Heart right ventricle (tissue), 16 donors: ENCODE data around the gene WHAMM. TPM values are rescaled to one million over a fixed set of nuclear protein-coding genes. Genes with fewer than 3 reads are reported as not detected.
"Not testable (repeated sequence)": the region's sequence is repeated elsewhere in the genome, so short reads cannot be mapped to it uniquely, and the experiment has no call there.

Experiments used
- ATAC-seq, 8 donors: fragments of 200-7000 bp; cut with Tn5 transposase; one replicate each; pipeline ENCODE4 v1.9.1; 2020; ENCODE audit warnings: mild to moderate bottlenecking in 8 of 8, moderate library complexity in 8 of 8, moderate number of reproducible peaks in 1 of 8
- DNase-seq, 2 donors: peaks; one replicate each; pipeline ENCODE4 v3.0.0-alpha.2; 2020
- H3K27ac ChIP-seq, 10 donors: fragments of 200-600 bp; sonication (generic) in 2 of 10; one replicate each; pipeline versions ENCODE4 v1.5.0 to v1.8.0; 2020 to 2022; ENCODE audit warnings: mild to moderate bottlenecking in 3 of 10
- H3K27me3 ChIP-seq, 7 donors: fragments of 200-600 bp; one replicate each; pipeline ENCODE4 v1.8.0; 2021 to 2022; ENCODE audit warnings: mild to moderate bottlenecking in 2 of 7
- H3K36me3 ChIP-seq, 9 donors: fragments of 200-600 bp; sonication (generic) in 1 of 9; one replicate each; pipeline versions ENCODE4 v1.5.0 to v1.8.0; 2020 to 2022; ENCODE audit warnings: mild to moderate bottlenecking in 2 of 9
- H3K4me1 ChIP-seq, 9 donors: fragments of 200-600 bp; sonication (generic) in 1 of 9; one replicate each; pipeline versions ENCODE4 v1.5.0 to v1.8.0; 2020 to 2022; ENCODE audit warnings: mild to moderate bottlenecking in 4 of 9
- H3K4me3 ChIP-seq, 10 donors: fragments of 200-600 bp; sonication (generic) in 2 of 10; one replicate each; pipeline versions ENCODE4 v1.5.0 to v1.8.0; 2020 to 2022; ENCODE audit warnings: mild to moderate bottlenecking in 7 of 10, moderate library complexity in 2 of 10
- H3K9me3 ChIP-seq, 11 donors: fragments of 200-600 bp in 10 of 11; sonication (generic) in 2 of 11; one replicate each; pipeline versions ENCODE4 v1.5.0 to v1.8.0; 2013 to 2022; ENCODE audit warnings: mild to moderate bottlenecking in 2 of 11, control low read depth in 1 of 11, moderate library complexity in 1 of 11
- CTCF ChIP-seq, 9 donors: fragments of 200-600 bp; sonication (generic) in 2 of 9; IDR thresholded peaks; one replicate each; pipeline versions ENCODE4 v1.5.0 to v1.8.0; 2021 to 2022; ENCODE audit warnings: antibody characterized with exemption in 9 of 9, mild to moderate bottlenecking in 5 of 9, moderate library complexity in 1 of 9
- WGBS, 2 donors: extraction: QIAGEN DNeasy Blood & Tissue Kit; methylation state at CpG; one replicate each; pipeline ENCODE4 v1.1.7; 2013; ENCODE audit warnings: inconsistent platforms in 1 of 2; 5-methylcytosine and 5-hydroxymethylcytosine counted together
- intact Hi-C, 10 donors: fragments of 100-400 bp; cut with DNase I; formaldehyde crosslinking; loops; one replicate each; pipeline versions ENCODE4 v1.11.1 to v1.14.2; 2022
- long read RNA-seq, 3 donors: library from polyadenylated mRNA; unstranded; transcript quantifications; one replicate each; pipeline ENCODE4 v2.0.0, GENCODE V29; 2020 to 2021
- polyA plus RNA-seq, 2 donors: library from polyadenylated mRNA; stranded (reverse); fragments of 200-250 nt; gene quantifications; one replicate each; pipeline ENCODE4 v1.2.3, GENCODE V29; 2013
- total RNA-seq, 10 donors: library from RNA; stranded (reverse); fragmentation: NEBNext Ultra II Directional in 3 of 10; extraction: Animal tissue kit (Norgen Biotek cat#: 25700) in 3 of 10; gene quantifications; one replicate each; pipeline versions ENCODE4 v1.2.1 to v1.2.4, GENCODE V29; 2021 to 2023
- donor health status: Arrhythmogenic right ventricular cardiomyopathy.
- donor health status: ischemic (EF 13 %, LVEDD 7.1; RV severe dilation, severe dysfunction).
- donor health status: healthy with polysubstance abuse.
- donor health status: DM: no; HTN: yes; CAD: no.
- donor health status: DM: no; HTN: no; CAD: no.
- donor health status: ischemic (EF 25% LVEDD 6.9; RV normal size, moderate dysfunction).
- donor health status: ischemic (EF 25% LVEDD 5.7; RV mildly dilated, moderate dysfunction).
- donor health status: healthy.
- donor health status: DM: yes; HTN: yes; CAD: no.
- donor health status: Ischemic cardiomyopathy.
- donor health status: ischemic (EF 35%, LVEDD 5.7; RV mildly dilated, moderate dysfunction).
- donor health status: nonischemic (EF 11% LVEDD 7.7; RV severe dilation, severe dysfunction).
- donor health status: DM: yes; HTN: yes; CAD: no.
- donor health status: PGD.
- donor health status: ischemic (EF 29% LVEDD 5.4; RV normal size, mild dysfunction).
- donor health status: nonischemic (EF 23%, LVEDD 6.1; RV moderate dilation, normal function).

Gene WHAMM
- total RNA-seq (1 to 10 TPM; 5.4 to 8.1 (median 6.8) TPM), polyA plus RNA-seq (1 to 10 TPM; 3.2 to 3.9 TPM)
- long read RNA-seq, donor 1, partial matches to known transcripts = 4 of 6 reads
- long read RNA-seq, donor 1, other reads (novel, unspliced or antisense) = 2 of 6 reads
- long read RNA-seq, donor 2, full-length matches to known transcripts = 1 of 18 reads
- long read RNA-seq, donor 2, partial matches to known transcripts = 15 of 18 reads
- long read RNA-seq, donor 2, other reads (novel, unspliced or antisense) = 2 of 18 reads
- long read RNA-seq, donor 3, partial matches to known transcripts = 2 of 5 reads
- long read RNA-seq, donor 3, other reads (novel, unspliced or antisense) = 3 of 5 reads

- Histone ChIP-seq H3K27me3 (no peaks in the 10 kb centered on the region), H3K36me3 (peaks cover 0 to 24% (median 13%) of the 10 kb centered on the region in 9 donors), H3K9me3 (no peaks in the 10 kb centered on the region), H3K27ac (peak within 1 kb of the TSS; percentile 91 to 100 (median 99)), H3K4me1 (peaks cover 11 to 48% (median 33%) of the 10 kb centered on the region in 9 donors), H3K4me3 (peak within 1 kb of the TSS; percentile 65 to 96 (median 89))
- ATAC-seq (peak; percentile 94 to 98 (median 96)), DNase-seq (peak; percentile 98 to 99)
- TF ChIP-seq CTCF (IDR thresholded peaks at IDR 0.05) = peak in 1 of 9 donors; percentile 42
- 0 to 1% methylated on average over 49 to 66 of the region's 67 CpGs for WGBS, 2 donors
- intact Hi-C loops = loop anchor here in 4 of 10 donors (5.0 to 10.0 kb wide), 4 partner anchors 55 to 267 kb away; partner anchors contain the start of genes RAMAC (in 1 of the 4) and RPS17 (in 1 of the 4)
Observed at GRCh38 chr15:82809308-82810060, at the start of gene WHAMM. WHAMM (plus strand) TSS chr15:82809628; CDS start chr15:82809727, 99 bp downstream.

- TF ChIP-seq CTCF (IDR thresholded peaks at IDR 0.05) = no peak
- no peak overlapping the region for H3K4me3 ChIP-seq
- intact Hi-C loops = no loop called here
- no peak for ATAC-seq
- DNase-seq = no peak
- no peaks in the 10 kb centered on the region for H3K4me1 ChIP-seq
- no peaks in the 10 kb centered on the region for H3K9me3 ChIP-seq
- H3K36me3 ChIP-seq = peaks cover 0 to 97% (median 32%) of the 10 kb centered on the region in 9 donors
- H3K27me3 ChIP-seq = no peaks in the 10 kb centered on the region
- H3K27ac ChIP-seq = no peak overlapping the region
- WGBS, 2 donors = 92 to 94% methylated on average over 7 of the region's 7 CpGs
Observed at GRCh38 chr15:82763361-82764116, 45.9 kb upstream of the WHAMM start.

- 90 to 93% methylated on average over 4 of the region's 4 CpGs for WGBS, 2 donors
- TF ChIP-seq CTCF (IDR thresholded peaks at IDR 0.05) = no peak
- intact Hi-C loops = no loop called here
- Histone ChIP-seq H3K9me3 (no peaks in the 10 kb centered on the region), H3K36me3 (peaks cover 0 to 91% (median 29%) of the 10 kb centered on the region in 9 donors), H3K27me3 (no peaks in the 10 kb centered on the region), H3K27ac (no peak overlapping the region), H3K4me1 (no peaks in the 10 kb centered on the region), H3K4me3 (no peak overlapping the region)
- DNase-seq (no peak), ATAC-seq (no peak)
Observed at GRCh38 chr15:82764117-82764490, 45.3 kb upstream of the WHAMM start.

- TF ChIP-seq CTCF (IDR thresholded peaks at IDR 0.05) = no peak
- 71 to 78% methylated on average over 9 of the region's 9 CpGs for whole genome bisulfite sequencing, 2 donors
- DNase-seq (no peak), ATAC-seq (peak in 2 of 8 donors; percentile 51 to 65)
- no peak overlapping the region for H3K27ac ChIP-seq
- no peak overlapping the region for H3K4me3 ChIP-seq
- H3K36me3 ChIP-seq = peaks cover 0 to 90% (median 27%) of the 10 kb centered on the region in 9 donors
- intact Hi-C loops = no loop called here
- H3K9me3 ChIP-seq = no peaks in the 10 kb centered on the region
- no peaks in the 10 kb centered on the region for H3K4me1 ChIP-seq
- H3K27me3 ChIP-seq = no peaks in the 10 kb centered on the region
Observed at GRCh38 chr15:82764740-82765139, 44.7 kb upstream of the WHAMM start.

GRCh38 chr15:82766201-82766600 lies 43.2 kb upstream of the WHAMM start:
- not testable (repeated sequence) for H3K4me3 ChIP-seq, H3K4me1 ChIP-seq, H3K9me3 ChIP-seq, DNase-seq, H3K27ac ChIP-seq, H3K27me3 ChIP-seq
- intact Hi-C loops = loop anchor here in 1 of 10 donors (2.0 kb wide), 1 partner anchor 79 kb away; no protein-coding TSS in a partner anchor
- H3K36me3 ChIP-seq = peaks cover 0 to 79% (median 24%) of the 10 kb centered on the region in 9 donors
- 72 to 82% methylated on average over 7 of the region's 7 CpGs for WGBS, 2 donors
- ATAC-seq = peak in 1 of 8 donors; percentile 43
